Measurements from ENCODE around the gene KIF6.

GRCh38 chr6:39391182-39391581 lies 334.0 kb downstream of the KIF6 start:
- no peak for TF ChIP-seq CTCF (IDR thresholded peaks at IDR 0.05 in 4 of 5, conservative IDR thresholded peaks at IDR 0.05 in 1 of 5)
- no peak for TF ChIP-seq POLR2A (IDR thresholded peaks at IDR 0.05)

All from gastrocnemius medialis (tissue), 4 donors.